ENCODE measurements around the gene APOC4.
"Not testable (repeated sequence)": the region's sequence is repeated elsewhere in the genome, so short reads cannot be mapped to it uniquely, and the experiment has no call there.

Gene APOC4

GRCh38 chr19:44908836-44909261, 33.2 kb upstream of the APOC4 start:
- Mint-ChIP-seq H3K4me1 (ENCODE audit: low read depth) (no peaks in the 10 kb centered on the region), H3K36me3 (ENCODE audit: low read depth) (peaks cover under 1% of the 10 kb centered on the region), H3K27me3 (peaks cover 39% of the 10 kb centered on the region), H3K27ac (no peak overlapping the region), H3K9me3 (no peaks in the 10 kb centered on the region), H3K4me3 (no peak overlapping the region)

- Mint-ChIP-seq H3K9me3 (no peaks in the 10 kb centered on the region), H3K27ac (no peak overlapping the region), H3K36me3 (ENCODE audit: low read depth) (no peaks in the 10 kb centered on the region), H3K27me3 (peaks cover 45% of the 10 kb centered on the region), H3K4me1 (ENCODE audit: low read depth) (peaks cover 5% of the 10 kb centered on the region), H3K4me3 (no peak overlapping the region)
Observed at GRCh38 chr19:44909775-44910174, 32.3 kb upstream of the APOC4 start.

- H3K4me3 Mint-ChIP-seq; H3K9me3 Mint-ChIP-seq; H3K36me3 Mint-ChIP-seq (ENCODE audit: low read depth); H3K4me1 Mint-ChIP-seq (ENCODE audit: low read depth); H3K27ac Mint-ChIP-seq: not testable (repeated sequence)
- peaks cover 30% of the 10 kb centered on the region for H3K27me3 Mint-ChIP-seq
Observed at GRCh38 chr19:44911896-44912295, 30.1 kb upstream of the APOC4 start.

- H3K36me3 Mint-ChIP-seq (ENCODE audit: low read depth): no peaks in the 10 kb centered on the region
- H3K9me3 Mint-ChIP-seq: no peaks in the 10 kb centered on the region
- H3K4me3 Mint-ChIP-seq: no peak overlapping the region
- peaks cover 28% of the 10 kb centered on the region for H3K27me3 Mint-ChIP-seq
- H3K4me1 Mint-ChIP-seq (ENCODE audit: low read depth): peaks cover 7% of the 10 kb centered on the region
- H3K27ac Mint-ChIP-seq: peak overlapping the region; percentile 23
Observed at GRCh38 chr19:44912854-44913253, 29.2 kb upstream of the APOC4 start.

GRCh38 chr19:44913512-44914432, 28.3 kb upstream of the APOC4 start:
- H3K36me3 Mint-ChIP-seq (ENCODE audit: low read depth); H3K4me1 Mint-ChIP-seq (ENCODE audit: low read depth); H3K27ac Mint-ChIP-seq; H3K9me3 Mint-ChIP-seq: not testable (repeated sequence)
- H3K4me3 Mint-ChIP-seq: peak overlapping the region; percentile 85
- peaks cover 25% of the 10 kb centered on the region for H3K27me3 Mint-ChIP-seq

- not testable (repeated sequence) for H3K9me3 Mint-ChIP-seq; H3K36me3 Mint-ChIP-seq (ENCODE audit: low read depth); H3K4me1 Mint-ChIP-seq (ENCODE audit: low read depth)
- peak within 1 kb of the TSS; percentile 91 for H3K27ac Mint-ChIP-seq
- H3K4me3 Mint-ChIP-seq: peak within 1 kb of the TSS; percentile 85
- H3K27me3 Mint-ChIP-seq: peaks cover 25% of the 10 kb centered on the region
Observed at GRCh38 chr19:44914433-44915206, 27.4 kb upstream of the APOC4 start, which contains the start of gene APOC1. TSS of gene APOC1 (plus strand) at chr19:44914608. CDS start at chr19:44914892, 284 bp downstream.

GRCh38 chr19:44924243-44924725, 17.8 kb upstream of the APOC4 start:
- no peak overlapping the region for H3K4me3 Mint-ChIP-seq
- no peak overlapping the region for H3K27ac Mint-ChIP-seq
- H3K4me1 Mint-ChIP-seq (ENCODE audit: low read depth): peaks cover 9% of the 10 kb centered on the region

GRCh38 chr19:44925114-44925891, 16.7 kb upstream of the APOC4 start:
- no peak overlapping the region for H3K4me3 Mint-ChIP-seq
- peaks cover 9% of the 10 kb centered on the region for H3K4me1 Mint-ChIP-seq (ENCODE audit: low read depth)
- H3K9me3 Mint-ChIP-seq: no peaks in the 10 kb centered on the region
- peaks cover 20% of the 10 kb centered on the region for H3K27me3 Mint-ChIP-seq
- no peaks in the 10 kb centered on the region for H3K36me3 Mint-ChIP-seq (ENCODE audit: low read depth)
- H3K27ac Mint-ChIP-seq: no peak overlapping the region

More at GRCh38 chr19:44924243-44924725, 17.8 kb upstream of the APOC4 start:
- Mint-ChIP-seq H3K27me3 (peaks cover 17% of the 10 kb centered on the region), H3K36me3 (ENCODE audit: low read depth) (no peaks in the 10 kb centered on the region), H3K9me3 (no peaks in the 10 kb centered on the region)

- H3K4me1 Mint-ChIP-seq (ENCODE audit: low read depth); H3K27ac Mint-ChIP-seq; H3K36me3 Mint-ChIP-seq (ENCODE audit: low read depth); H3K9me3 Mint-ChIP-seq; H3K4me3 Mint-ChIP-seq: not testable (repeated sequence)
- H3K27me3 Mint-ChIP-seq: peaks cover 20% of the 10 kb centered on the region
Observed at GRCh38 chr19:44926245-44927077, 15.6 kb upstream of the APOC4 start.

- Mint-ChIP-seq H3K4me1 (ENCODE audit: low read depth) (peaks cover 9% of the 10 kb centered on the region), H3K4me3 (no peak overlapping the region), H3K9me3 (no peaks in the 10 kb centered on the region), H3K36me3 (ENCODE audit: low read depth) (no peaks in the 10 kb centered on the region), H3K27me3 (peaks cover 20% of the 10 kb centered on the region), H3K27ac (no peak overlapping the region)
Observed at GRCh38 chr19:44927746-44928145, 14.3 kb upstream of the APOC4 start.

- Mint-ChIP-seq H3K4me3 (no peak overlapping the region), H3K4me1 (ENCODE audit: low read depth) (peaks cover 9% of the 10 kb centered on the region), H3K9me3 (no peaks in the 10 kb centered on the region), H3K36me3 (ENCODE audit: low read depth) (no peaks in the 10 kb centered on the region), H3K27me3 (peaks cover 18% of the 10 kb centered on the region), H3K27ac (no peak overlapping the region)
Observed at GRCh38 chr19:44930088-44930487, 11.9 kb upstream of the APOC4 start.

GRCh38 chr19:44931541-44931940, 10.5 kb upstream of the APOC4 start:
- Mint-ChIP-seq H3K36me3 (ENCODE audit: low read depth) (no peaks in the 10 kb centered on the region), H3K27ac (no peak overlapping the region), H3K27me3 (peaks cover 7% of the 10 kb centered on the region), H3K9me3 (no peaks in the 10 kb centered on the region), H3K4me3 (no peak overlapping the region), H3K4me1 (ENCODE audit: low read depth) (peaks cover 4% of the 10 kb centered on the region)

- no peaks in the 10 kb centered on the region for H3K36me3 Mint-ChIP-seq (ENCODE audit: low read depth)
- H3K4me3 Mint-ChIP-seq: no peak overlapping the region
- H3K9me3 Mint-ChIP-seq: no peaks in the 10 kb centered on the region
- no peaks in the 10 kb centered on the region for H3K27me3 Mint-ChIP-seq
- H3K4me1 Mint-ChIP-seq (ENCODE audit: low read depth): peaks cover 4% of the 10 kb centered on the region
- H3K27ac Mint-ChIP-seq: no peak overlapping the region
Observed at GRCh38 chr19:44939668-44940067, 2.4 kb upstream of the APOC4 start.

- Mint-ChIP-seq H3K4me1 (ENCODE audit: low read depth) (peaks cover 4% of the 10 kb centered on the region), H3K27me3 (no peaks in the 10 kb centered on the region), H3K4me3 (no peak overlapping the region), H3K9me3 (no peaks in the 10 kb centered on the region), H3K36me3 (ENCODE audit: low read depth) (no peaks in the 10 kb centered on the region), H3K27ac (no peak overlapping the region)
Observed at GRCh38 chr19:44943801-44944249, 1.8 kb downstream of the APOC4 start.

Data from stimulated activated naive CD8-positive, alpha-beta T cell treated with anti-CD3 and anti-CD28 coated beads, Interleukin-15, Interleukin-2, amounts not matched to agents 100 ng/mL and 50 ng/mL, for 24 hours (primary cell).